Middle frontal gyrus (tissue), 1 donor: Measurements from ENCODE around the gene ADCY6.
A peak's percentile ranks its signal among the peaks of the same experiment; 100 is the strongest.
"Not testable (repeated sequence)": the region's sequence is repeated elsewhere in the genome, so short reads cannot be mapped to it uniquely, and the experiment has no call there.

Source experiments
- DNase-seq: peaks from one replicate; pipeline ENCODE4 v3.0.0-alpha.2; 2015; ENCODE audit warnings: low spot score; ENCODE audit errors: extremely low spot score

The ADCY6 gene

DNA sequence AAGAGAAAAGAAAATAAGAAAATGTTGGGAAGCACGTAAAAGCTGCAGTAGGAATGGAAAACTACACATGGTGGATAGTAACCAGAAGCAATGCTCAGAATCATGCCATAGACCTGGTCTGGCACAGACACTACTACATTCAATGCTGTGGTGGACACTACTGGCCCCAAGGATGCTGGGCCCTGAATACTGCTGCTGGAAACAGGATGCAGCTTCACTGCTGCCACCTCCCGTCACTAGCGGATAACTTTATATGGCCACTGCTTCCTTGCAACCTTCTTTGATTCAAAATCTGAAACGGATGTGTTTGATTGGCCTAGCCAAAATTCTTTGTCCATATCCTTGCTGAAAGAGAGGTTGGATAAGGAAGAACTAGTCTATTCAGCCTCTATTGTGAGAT lies 30.7 kb downstream of the ADCY6 start:
- no peak for DNase-seq

DNA sequence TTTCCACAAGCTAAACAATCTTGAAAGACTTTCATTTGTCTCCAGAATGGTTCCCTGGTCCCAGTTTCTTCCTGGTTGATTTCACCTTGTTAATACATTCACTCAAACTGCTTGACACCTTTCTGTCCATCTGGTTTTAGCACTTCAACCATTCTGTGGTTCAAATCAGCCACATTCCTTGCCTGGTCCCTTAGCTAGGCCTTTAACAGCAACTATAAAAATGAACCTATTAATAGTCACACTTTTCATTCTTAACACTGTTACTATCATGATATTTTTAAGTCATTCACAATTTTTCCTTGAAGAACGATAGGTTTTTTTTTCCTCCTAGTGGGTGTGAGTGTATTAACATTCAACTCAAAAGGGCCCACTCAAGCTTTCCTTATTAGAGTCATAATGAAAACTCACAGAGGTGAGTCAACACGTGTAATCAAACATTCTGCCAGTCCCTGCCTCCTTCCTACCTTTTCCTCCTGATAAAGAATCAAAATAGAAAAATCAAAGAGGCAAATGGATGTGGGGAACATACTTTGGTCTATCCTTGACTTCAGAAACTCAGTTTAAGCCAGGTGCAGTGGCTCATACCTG lies 38.0 kb downstream of the ADCY6 start:
- DNase-seq = no peak

DNA sequence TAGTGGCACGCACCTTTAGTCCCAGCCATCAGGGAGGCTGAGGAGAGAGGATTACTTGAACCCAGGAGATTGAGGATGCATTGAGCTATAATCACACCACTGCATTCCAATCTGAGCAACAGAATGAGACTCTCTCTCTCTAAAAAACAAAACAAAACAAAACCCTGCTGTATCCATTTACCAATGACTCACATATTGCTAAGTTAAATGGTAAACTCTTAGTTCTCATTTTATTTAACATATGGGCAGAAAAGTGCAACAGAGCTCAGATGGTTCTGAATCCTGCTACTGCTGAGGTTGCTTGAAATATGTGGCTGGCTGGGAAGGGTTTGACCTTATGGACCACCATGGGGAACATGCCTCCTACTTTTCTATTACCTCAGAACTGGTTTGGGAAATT lies 38.7 kb downstream of the ADCY6 start:
- DNase-seq = no peak

DNA sequence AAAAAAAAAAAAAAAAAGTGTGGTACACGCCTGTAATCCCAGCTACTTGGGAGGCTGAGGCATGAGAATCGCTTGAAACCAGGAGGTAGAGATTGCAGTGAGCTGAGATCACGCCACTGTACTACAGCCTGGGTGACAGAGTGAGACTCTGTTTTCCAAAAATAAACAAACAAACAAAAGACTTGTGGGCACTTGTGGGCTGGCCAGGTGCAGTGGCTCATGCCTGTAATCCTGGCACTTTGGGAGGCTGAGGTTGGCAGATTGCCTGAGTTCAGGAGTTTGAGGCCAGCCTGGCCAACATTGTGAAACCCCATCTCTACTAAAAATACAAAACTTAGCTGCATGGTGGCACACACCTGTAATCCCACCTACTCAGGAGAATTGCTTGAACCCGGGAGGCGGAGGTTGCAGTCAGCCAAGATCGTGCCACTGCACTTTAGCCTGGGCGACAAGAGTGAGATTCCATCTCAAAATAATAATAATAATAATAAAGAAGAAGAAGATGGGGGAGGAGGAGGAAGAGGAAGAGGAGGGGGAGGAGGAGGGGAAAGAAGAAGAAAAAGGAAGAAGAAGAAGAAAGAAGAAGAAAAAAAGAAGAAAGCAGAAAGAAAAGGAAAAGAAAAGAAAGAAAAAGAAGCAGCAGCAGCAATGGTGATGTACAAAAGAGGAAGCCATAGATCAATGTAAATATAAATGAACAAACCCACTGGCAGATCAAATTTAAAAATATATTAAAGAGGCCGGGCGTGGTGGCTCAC lies 44.5 kb downstream of the ADCY6 start:
- DNase-seq = no peak

DNA sequence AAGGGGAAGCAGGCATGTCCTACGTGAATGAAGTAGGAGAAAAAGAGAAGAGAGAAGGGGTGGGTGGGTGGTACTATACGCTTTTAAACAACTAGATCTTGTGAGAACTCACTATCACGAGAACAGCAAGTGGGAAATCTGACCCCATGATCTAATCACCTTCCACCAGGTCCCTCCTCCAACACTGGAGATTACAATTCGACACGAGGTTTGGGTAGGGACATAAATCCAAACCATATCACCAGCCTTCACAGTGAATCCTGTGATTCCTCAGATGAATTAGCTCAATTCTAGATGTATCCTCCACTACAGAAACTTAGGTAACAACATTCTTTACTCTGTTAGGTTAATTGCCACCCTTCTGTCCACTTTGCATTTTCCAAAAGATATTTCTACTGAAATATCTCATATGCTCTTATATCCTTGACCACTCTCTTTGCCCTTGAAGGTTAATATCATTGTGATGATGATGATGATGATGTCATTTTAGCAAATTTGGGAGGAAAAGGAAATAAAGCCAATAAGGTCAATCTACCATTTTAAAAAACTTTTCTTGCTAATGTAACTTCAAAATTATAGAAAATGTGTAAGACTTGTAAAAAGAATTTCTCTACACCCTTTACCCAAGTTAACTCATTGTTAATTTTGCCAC lies 49.1 kb downstream of the ADCY6 start:
- DNase-seq = no peak

DNA sequence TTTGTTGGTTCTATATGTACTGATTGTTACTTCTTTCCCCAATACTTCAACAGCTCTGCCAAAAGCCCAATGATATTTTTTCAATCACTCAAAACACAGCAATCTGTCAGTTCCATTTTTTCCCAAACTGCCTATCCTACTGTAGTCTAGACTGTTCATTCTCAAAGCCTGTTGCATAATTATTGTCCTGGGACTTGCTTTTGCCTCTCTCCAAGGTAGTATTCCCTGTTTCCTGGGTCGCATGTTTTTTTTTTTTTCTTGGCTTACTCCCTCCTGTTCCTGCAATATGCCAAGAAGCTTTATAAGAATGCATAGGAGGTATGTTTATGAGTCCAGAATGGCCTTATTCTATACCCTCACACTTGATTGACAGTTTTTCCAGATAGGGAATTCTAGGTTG lies 52.4 kb downstream of the ADCY6 start:
- DNase-seq = no peak

DNA sequence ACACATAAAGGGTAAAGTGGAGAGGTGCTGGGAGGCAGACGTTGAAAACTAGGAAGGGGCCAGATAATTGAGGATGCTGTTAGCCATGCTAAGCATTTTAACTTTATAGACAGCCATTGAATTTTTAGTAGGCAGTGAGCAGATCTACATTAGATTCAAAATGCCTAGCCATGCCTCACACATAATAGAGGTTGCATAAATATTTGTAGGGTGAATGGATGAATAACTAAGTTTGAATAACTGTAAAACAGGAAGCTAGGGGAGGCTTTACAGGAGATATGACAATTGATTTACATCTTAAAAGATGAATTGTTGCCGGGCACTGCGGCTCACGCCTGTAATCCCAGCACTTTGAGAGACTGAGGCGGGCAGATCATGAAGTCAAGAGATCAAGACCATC lies 60.1 kb downstream of the ADCY6 start:
- DNase-seq = no peak

DNA sequence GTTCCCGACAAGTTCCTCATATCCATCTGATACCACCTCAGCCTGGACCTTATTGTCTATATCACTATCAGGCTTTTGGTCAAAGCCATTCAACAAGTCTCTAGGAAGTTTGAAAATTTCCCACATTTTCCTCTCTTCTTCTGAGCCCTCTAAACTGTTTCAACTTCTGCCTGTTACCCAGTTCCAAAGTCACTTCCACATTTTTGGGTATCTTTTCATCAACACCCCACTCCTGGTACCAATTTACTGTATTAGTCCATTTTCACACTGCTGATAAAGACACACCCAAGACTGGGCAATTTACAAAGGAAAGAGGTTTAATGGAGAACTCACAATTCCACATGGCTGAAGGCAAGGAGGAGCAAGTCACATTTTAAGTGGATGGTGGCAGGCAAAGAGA lies 68.2 kb downstream of the ADCY6 start:
- not testable (repeated sequence) for DNase-seq

DNA sequence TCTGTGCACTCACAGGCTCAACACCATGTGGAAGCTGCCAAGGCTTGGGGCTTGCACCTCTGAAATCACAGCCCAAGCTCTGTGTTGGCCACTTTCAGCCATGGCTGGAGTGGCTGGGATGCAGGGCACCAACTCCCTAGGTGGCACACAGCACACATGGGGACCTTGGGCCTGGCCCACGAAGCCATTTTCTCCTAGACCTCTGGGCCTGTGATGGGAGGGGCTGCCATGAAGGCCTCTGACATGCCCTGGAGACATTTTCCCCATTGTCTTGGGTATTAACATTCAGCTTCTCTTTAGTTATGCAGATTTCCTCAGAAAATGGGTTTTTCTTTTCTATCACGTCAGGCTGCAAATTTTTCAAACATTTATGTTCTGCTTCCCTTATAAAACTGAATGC lies 68.7 kb downstream of the ADCY6 start:
- DNase-seq = not testable (repeated sequence)

DNA sequence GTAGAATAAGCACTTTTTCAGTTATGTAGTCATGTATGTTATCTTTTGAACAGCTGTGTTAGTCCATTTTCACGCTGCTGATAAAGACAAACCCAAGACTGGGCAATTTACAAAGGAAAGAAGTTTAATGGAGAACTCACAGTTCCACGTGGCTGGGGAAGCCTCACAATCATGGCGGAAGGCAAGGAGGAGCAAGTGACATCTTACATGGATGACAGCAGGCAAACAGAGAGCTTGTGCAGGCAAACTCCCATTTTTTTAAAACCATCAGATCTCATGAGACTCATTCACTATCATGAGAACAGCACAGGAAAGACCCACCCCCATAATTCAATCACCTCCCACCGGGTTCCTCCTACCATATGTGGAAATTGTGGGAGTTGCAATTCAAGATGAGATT lies 69.9 kb downstream of the ADCY6 start:
- DNase-seq = not testable (repeated sequence)

DNA sequence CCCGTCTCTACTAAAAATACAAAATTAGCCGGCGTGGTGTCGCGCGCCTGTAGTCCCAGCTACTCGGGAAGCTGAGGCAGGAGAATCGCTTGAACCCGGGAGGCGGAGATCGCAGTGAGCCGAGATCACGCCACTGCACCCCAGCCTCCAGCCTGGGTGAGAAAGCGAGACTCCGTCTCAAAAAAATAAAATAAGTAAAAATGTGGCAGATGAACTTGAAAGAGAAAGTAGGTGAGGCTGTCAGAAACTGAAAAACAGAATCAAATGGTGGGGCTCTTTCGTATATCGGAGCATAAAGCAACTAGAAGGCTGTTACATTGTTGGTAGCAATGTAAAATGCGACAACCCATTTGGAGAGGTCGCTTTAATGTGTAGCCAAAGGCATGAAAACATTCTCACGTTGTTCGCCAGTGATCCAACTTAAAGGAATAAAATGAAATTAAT lies 71.6 kb downstream of the ADCY6 start:
- DNase-seq = no peak

DNA sequence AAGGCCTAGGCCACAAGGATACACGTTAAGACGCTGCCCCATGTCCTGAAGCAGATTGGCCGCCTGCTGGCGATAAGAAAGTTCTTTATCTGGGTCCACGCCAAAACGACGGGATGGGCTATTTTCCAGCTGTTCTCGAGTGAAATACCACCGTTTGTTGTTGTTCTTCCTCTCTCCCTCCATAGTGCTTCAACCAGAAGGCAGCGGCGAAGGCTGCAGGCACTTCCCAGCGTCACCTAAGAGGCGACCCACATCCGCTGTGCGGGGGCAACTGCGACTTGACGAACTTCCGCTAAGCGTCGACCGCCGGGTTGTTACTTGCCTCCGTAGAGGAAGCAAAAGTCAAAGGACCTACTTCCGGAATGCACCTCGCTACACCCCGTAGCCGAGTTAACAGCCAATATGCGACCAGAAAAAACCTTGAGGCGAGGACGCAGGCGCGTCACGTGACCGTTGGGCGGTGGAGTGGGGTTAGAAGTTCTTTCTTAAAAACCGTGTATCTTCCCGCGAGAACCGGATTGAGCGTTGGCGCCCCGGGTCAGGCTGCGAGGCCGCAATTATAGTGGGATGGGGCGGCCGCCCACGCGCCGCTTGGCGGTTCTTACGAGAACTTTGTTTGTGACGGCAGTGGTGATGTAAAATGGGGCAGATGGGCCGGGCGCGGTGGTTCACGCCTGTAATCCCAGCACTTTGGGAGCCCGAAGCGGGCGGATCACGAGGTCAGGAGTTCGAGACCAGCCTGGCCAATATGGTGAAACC lies 72.2 kb downstream of the ADCY6 start, which contains the start of gene CCNT1:
TSS of gene CCNT1 (minus strand) at position 215 of the 759 bp plus-strand sequence. CDS start at position 183, 32 bp downstream.
- DNase-seq = peak; percentile 99
